Omental fat pad (tissue), 4 donors: ENCODE data around the gene AGBL4. TPM values are rescaled to one million over a fixed set of nuclear protein-coding genes. Genes with fewer than 3 reads are reported as not detected.

Experiments used
- ATAC-seq: fragments of 150-250 bp; one replicate; pipeline ENCODE4 v1.9.1; 2016; ENCODE audit warnings: mild to moderate bottlenecking, moderate library complexity; ENCODE audit not compliant: low FRiP score
- DNase-seq: peaks from one replicate; pipeline ENCODE4 v3.0.0-alpha.2; 2019; ENCODE audit warnings: low spot score
- CTCF ChIP-seq, 3 donors: fragments of 450-650 bp; IDR thresholded peaks; one replicate each; pipeline ENCODE4 v1.5.1; 2016 to 2017; ENCODE audit warnings: antibody characterized with exemption in 3 of 3, mild to moderate bottlenecking in 3 of 3, moderate library complexity in 2 of 3
- total RNA-seq, 4 donors: library from RNA; depleted of rRNA; stranded (reverse); fragments of >200 nt; gene quantifications; one replicate each; pipeline ENCODE4 v1.1.0, GENCODE V29; 2016

AGBL4 gene
- total RNA-seq, 4 donors from 2014 or later = 0.31 to 1.1 (median 0.50) TPM

DNA sequence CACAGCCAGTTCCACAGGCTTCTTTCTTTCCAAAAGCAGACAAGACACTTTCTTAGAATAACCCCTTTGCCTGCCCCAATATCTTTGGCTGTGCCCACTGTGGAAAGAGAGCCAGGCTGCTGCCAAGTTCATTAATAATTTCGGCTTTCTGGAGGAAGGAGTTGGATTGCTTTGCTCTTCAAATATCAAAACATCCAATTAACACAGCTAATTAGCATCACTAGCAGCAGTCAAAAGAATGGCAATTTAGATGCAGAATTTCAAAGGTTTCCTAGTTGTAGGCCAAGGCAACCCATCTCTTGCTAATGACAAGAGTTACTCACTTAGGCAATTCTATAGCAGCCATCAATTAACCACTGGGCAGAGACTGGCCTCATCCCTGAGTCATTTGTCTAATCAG lies 1460.7 kb downstream of the AGBL4 start:
- TF ChIP-seq CTCF (IDR thresholded peaks at IDR 0.05) = no peak
- ATAC-seq (no peak), DNase-seq (no peak)

DNA sequence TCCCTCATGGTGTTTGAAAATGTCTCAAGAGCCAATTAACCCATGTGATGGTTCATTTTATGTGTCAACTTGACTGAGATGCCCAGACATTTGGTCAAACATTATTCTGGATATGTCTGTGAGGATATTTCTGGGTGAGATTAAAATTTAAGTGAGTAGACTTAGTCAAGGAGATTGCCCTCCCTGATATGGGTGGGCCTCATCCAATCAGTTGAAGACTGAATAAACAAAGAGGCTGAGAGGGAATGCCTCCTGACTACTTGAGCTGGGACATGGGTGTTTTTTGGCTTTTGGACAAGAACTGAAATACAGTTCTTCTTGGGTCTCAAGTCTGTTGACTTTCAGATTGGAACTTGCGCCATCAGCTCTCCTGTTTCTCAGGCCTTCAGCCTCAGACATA lies 1462.3 kb downstream of the AGBL4 start:
- no peak for TF ChIP-seq CTCF (IDR thresholded peaks at IDR 0.05)
- no peak for DNase-seq
- ATAC-seq = no peak

DNA sequence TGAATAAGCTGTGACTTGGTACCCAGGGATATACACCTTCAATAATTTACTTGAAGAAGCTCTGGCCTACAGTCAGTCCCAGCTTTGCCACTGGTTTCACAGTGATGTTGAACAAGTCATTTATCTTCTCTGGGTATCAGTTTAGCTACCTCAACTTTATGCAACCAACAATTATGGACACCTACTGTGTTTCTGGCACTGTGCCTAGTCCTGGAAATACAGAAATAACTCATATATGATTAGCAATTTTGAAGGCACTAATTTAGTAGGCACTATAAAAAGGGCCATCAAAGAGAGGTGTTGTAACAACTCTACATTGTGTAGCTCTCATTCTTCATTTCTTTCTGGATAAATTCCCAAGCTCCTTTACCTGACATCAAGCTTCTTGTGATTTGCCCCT lies 1463.2 kb downstream of the AGBL4 start:
- no peak for DNase-seq
- no peak for ATAC-seq
- no peak for TF ChIP-seq CTCF (IDR thresholded peaks at IDR 0.05)

DNA sequence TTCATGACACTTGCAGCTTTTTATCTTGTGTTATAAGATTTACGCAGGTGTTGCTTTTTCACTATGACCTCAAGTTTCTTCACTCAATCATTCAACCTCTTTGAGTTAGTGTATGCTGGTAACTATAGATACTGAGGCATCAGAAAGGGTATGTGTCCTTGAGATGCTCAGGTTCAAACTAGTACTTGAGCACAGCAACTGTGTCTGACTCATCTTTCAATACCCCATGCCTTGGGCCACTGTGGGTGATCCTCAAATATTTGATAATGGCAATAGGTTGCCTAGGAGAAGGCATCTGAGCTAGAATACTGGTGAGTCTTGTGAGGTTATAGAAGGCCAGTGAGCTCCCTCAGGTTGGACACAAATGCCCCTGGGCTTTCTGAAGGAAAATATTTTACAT lies 1463.6 kb downstream of the AGBL4 start:
- no peak for TF ChIP-seq CTCF (IDR thresholded peaks at IDR 0.05)
- ATAC-seq (no peak), DNase-seq (no peak)

- peak; percentile 20 for ATAC-seq
- TF ChIP-seq CTCF (IDR thresholded peaks at IDR 0.05) = no peak
- no peak for DNase-seq
Measured at GRCh38 chr1:48558366-48558765, 1465.4 kb downstream of the AGBL4 start.

DNA sequence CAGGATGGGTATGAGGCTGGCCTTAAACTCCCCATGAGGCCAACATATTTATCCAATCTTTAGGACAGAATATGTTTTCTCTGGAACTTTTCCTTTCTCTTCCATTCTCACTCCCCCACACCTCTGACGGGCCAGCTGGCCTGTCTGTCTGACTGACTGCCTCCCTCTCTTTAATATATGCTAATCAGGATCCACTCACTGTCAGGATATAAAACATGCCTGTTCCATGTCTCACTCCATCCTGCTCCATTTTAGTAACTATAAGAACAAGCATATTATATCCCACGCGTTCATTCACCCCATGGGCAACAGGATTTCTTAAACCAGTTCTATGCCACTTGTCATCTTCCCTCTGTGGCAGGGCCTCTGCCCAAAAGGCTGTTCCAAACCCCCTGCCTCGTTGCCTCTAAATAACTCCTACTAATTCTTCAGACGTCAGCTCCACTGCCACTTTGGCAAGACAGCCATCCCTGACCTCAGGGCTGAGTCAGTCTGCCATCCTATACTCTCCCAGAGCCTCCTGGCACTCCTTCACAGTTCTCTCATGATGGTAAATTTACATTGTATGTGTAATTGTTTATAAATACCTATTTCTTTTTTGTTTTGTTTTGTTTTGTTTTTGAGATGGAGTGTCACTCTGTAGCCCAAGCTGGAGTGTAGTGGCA lies 1467.4 kb downstream of the AGBL4 start:
- ATAC-seq = peak; percentile 70
- TF ChIP-seq CTCF (IDR thresholded peaks at IDR 0.05) = no peak
- DNase-seq = no peak

DNA sequence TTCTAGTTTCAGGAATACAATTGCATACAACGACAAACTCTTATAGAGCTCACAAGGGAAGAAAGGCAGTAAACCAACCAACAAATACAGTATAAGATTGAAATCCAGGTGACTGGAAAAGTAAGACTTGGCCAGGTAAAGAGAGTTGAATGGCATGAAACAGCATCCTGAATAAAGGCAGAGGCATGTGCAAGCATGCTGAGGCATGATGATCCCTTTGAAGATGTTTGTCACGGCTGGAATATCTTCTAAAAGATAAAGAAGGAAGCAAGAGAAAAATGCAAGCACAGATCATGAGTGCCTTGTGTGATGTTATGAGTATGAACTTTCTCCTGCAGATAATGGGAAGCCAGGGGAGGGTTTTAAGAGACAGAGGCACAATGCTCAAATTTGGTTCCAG lies 1468.5 kb downstream of the AGBL4 start:
- DNase-seq (no peak), ATAC-seq (no peak)
- TF ChIP-seq CTCF (IDR thresholded peaks at IDR 0.05) = no peak
